HCT116 (cell line): Measurements from ENCODE around the gene HDLBP. TPM values are rescaled to one million over a fixed set of nuclear protein-coding genes. Genes with fewer than 3 reads are reported as not detected.

Source experiments
- ATAC-seq: fragments of 200-7000 bp; cut with Tn5 transposase; 2 replicates; pipeline ENCODE4 v1.9.1; 2020; ENCODE audit warnings: mild to moderate bottlenecking, moderate library complexity
- BruUV-seq: library from RNA; stranded (reverse); fragments of 400-500 nt; replicated peaks from 2 replicates; lab custom pipeline; 2021; lab: Mats Ljungman, UMichigan
- CTCF ChIA-PET: fragments of 300-600 bp; sonication (Branson Sonifier 250); formaldehyde crosslinking; loops from one replicate; lab custom pipeline; 2021; ENCODE audit warnings: antibody characterized with exemption; lab: Charles Lee
- POLR2A ChIA-PET: fragments of 300-600, 350-600 bp; sonication (Branson Sonifier 250); formaldehyde crosslinking; loops from one replicate; lab custom pipeline; 2021; ENCODE audit warnings: antibody characterized with exemption; lab: Charles Lee
- RAD21 ChIA-PET, 2 experiments: fragments of 300-600 bp; sonication (Branson Sonifier 250); formaldehyde crosslinking; loops; one replicate each; lab custom pipeline; 2023; ENCODE audit warnings: low total read pairs in 2 of 2; ENCODE audit not compliant: uncharacterized antibody in 2 of 2, unreplicated experiment in 2 of 2, low non-redundant PET in 1 of 2; lab: Charles Lee
- DNase-seq: peaks from one replicate; pipeline ENCODE4 v3.0.0-alpha.2; 2010; ENCODE audit warnings: low read depth, low spot score
- H2AFZ ChIP-seq: fragments of 200-600 bp; shearing (Covaris generic), sonication (generic); 2 replicates; pipeline ENCODE4 v1.6.1; 2017; ENCODE audit warnings: low read depth, mixed run types, mixed read lengths, antibody characterized with exemption, low read length; ENCODE audit not compliant: poor library complexity, severe bottlenecking
- H3K27ac ChIP-seq: 2 replicates; pipeline ENCODE4 v1.5.1; 2012; ENCODE audit warnings: low read depth, low read length
- H3K27me3 ChIP-seq: fragments of 200-600 bp; sonication (generic); 2 replicates; pipeline ENCODE4 v1.6.1; 2016; ENCODE audit warnings: mixed run types, low read length, mixed read lengths; ENCODE audit not compliant: insufficient read depth
- H3K36me3 ChIP-seq, 2 experiments: fragments of 200-500 bp in 1 of 2; fragments of 200-600 bp in 1 of 2; sonication (Bioruptor generic) in 1 of 2; sonication (generic) in 1 of 2; 2 replicates each; pipeline versions ENCODE4 v1.5.1 to v1.6.1; 2014 to 2016; ENCODE audit warnings: low read length in 2 of 2, inconsistent platforms in 1 of 2, mixed read lengths in 1 of 2, mixed run types in 1 of 2; ENCODE audit not compliant: insufficient read depth in 2 of 2, control insufficient read depth in 1 of 2
- H3K4me1 ChIP-seq, 2 experiments: fragments of 200-600 bp in 1 of 2; sonication (generic) in 1 of 2; 2 replicates each; pipeline versions ENCODE4 v1.5.1 to v1.6.1; 2012 to 2017; ENCODE audit warnings: low read length in 2 of 2, inconsistent platforms in 1 of 2, mild to moderate bottlenecking in 1 of 2, mixed read lengths in 1 of 2, mixed run types in 1 of 2, moderate library complexity in 1 of 2; ENCODE audit not compliant: insufficient read depth in 2 of 2, control insufficient read depth in 1 of 2
- H3K4me2 ChIP-seq: fragments of 200-600 bp; sonication (generic); 2 replicates; pipeline ENCODE4 v1.6.1; 2017; ENCODE audit warnings: mixed run types, low read length, mixed read lengths
- H3K4me3 ChIP-seq, 2 experiments: fragments of 200-600 bp in 1 of 2; sonication (generic) in 1 of 2; replicated peaks in 1 of 2; 2 replicates each; pipeline ENCODE4 v1.5.1; 2011 to 2016; ENCODE audit warnings: low read length in 2 of 2, control low read depth in 1 of 2, low read depth in 1 of 2, mild to moderate bottlenecking in 1 of 2, mixed read lengths in 1 of 2, mixed run types in 1 of 2
- H3K79me2 ChIP-seq: fragments of 200-600 bp; sonication (generic); 2 replicates; pipeline ENCODE4 v1.6.1; 2017; ENCODE audit warnings: mild to moderate bottlenecking, mixed run types, low read length, moderate library complexity, mixed read lengths; ENCODE audit not compliant: insufficient read depth
- H3K9ac ChIP-seq: fragments of 200-600 bp; sonication (generic); 2 replicates; pipeline ENCODE4 v1.6.1; 2016; ENCODE audit warnings: low read length, mixed read lengths
- H3K9me2 ChIP-seq: fragments of 200-600 bp; sonication (generic), shearing (Covaris generic); 2 replicates; pipeline ENCODE4 v1.6.1; 2017; ENCODE audit warnings: mixed run types, mild to moderate bottlenecking, moderate library complexity; ENCODE audit not compliant: insufficient read depth
- H3K9me3 ChIP-seq, 2 experiments: fragments of 200-500 bp in 1 of 2; fragments of 200-600 bp in 1 of 2; sonication (Bioruptor generic) in 1 of 2; sonication (generic) in 1 of 2; 2 replicates each; pipeline ENCODE4 v1.6.1; 2014 to 2017; ENCODE audit warnings: low read length in 2 of 2, mixed read lengths in 2 of 2, inconsistent platforms in 1 of 2, low read depth in 1 of 2, mild to moderate bottlenecking in 1 of 2, mixed run types in 1 of 2, moderate library complexity in 1 of 2; ENCODE audit not compliant: control insufficient read depth in 1 of 2, insufficient read depth in 1 of 2
- H4K20me1 ChIP-seq: fragments of 200-600 bp; sonication (generic), shearing (Covaris generic); 2 replicates; pipeline ENCODE4 v1.6.1; 2017; ENCODE audit warnings: mixed run types, mild to moderate bottlenecking, moderate library complexity; ENCODE audit not compliant: insufficient read depth
- EGR1 ChIP-seq: IDR thresholded peaks from 2 replicates; pipeline ENCODE4 v1.6.1; 2012; ENCODE audit warnings: low read depth
- EZH2phosphoT487 ChIP-seq: fragments of 200-600 bp; IDR thresholded peaks from 2 replicates; pipeline ENCODE4 v1.6.1; 2018; ENCODE audit warnings: antibody characterized with exemption, borderline replicate concordance
- FOSL1 ChIP-seq: IDR thresholded peaks from 2 replicates; pipeline ENCODE4 v1.6.1; 2012; ENCODE audit warnings: low read depth
- POLR2A ChIP-seq: IDR thresholded peaks from 2 replicates; pipeline ENCODE4 v1.7.0; 2011; ENCODE audit warnings: borderline replicate concordance; ENCODE audit not compliant: insufficient read depth, insufficient read length; ENCODE audit errors: extremely low read depth
- POLR2AphosphoS5 ChIP-seq: IDR thresholded peaks from 2 replicates; pipeline ENCODE4 v1.6.1; 2011; ENCODE audit warnings: mild to moderate bottlenecking, low read depth, low read length, moderate library complexity
- SIN3A ChIP-seq: IDR thresholded peaks from 2 replicates; pipeline ENCODE4 v1.6.1; 2012; ENCODE audit warnings: low read depth
- intact Hi-C: fragments of 100-400 bp; cut with micrococcal nuclease; formaldehyde crosslinking; loops from 2 replicates; pipeline ENCODE4 v1.10.0; 2022
- total RNA-seq: library from RNA; stranded (reverse); gene quantifications from one replicate; pipeline ENCODE4 v1.2.1, GENCODE V29; 2021; ENCODE audit not compliant: unreplicated experiment
- TF ChIP-seq, protein P1 (sequence below): IDR thresholded peaks from 2 replicates; pipeline ENCODE4 v1.6.1; 2012

The HDLBP gene
- total RNA-seq, 1 experiment from 2014 or later = 462 TPM

- TF ChIP-seq FOSL1 = no peak; the same call in 1 of the 2 replicates
- TF ChIP-seq EZH2phosphoT487 = no peak
- TF ChIP-seq, protein P1, sequence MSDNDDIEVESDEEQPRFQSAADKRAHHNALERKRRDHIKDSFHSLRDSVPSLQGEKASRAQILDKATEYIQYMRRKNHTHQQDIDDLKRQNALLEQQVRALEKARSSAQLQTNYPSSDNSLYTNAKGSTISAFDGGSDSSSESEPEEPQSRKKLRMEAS = peak; percentile 50; the same call in 1 of the 2 replicates
- TF ChIP-seq POLR2A = no peak
These were observed 583 bp upstream of the HDLBP start, which contains the start of gene SEPTIN2 (continued) for GRCh38 chr2:241315879-241316631.

DNA sequence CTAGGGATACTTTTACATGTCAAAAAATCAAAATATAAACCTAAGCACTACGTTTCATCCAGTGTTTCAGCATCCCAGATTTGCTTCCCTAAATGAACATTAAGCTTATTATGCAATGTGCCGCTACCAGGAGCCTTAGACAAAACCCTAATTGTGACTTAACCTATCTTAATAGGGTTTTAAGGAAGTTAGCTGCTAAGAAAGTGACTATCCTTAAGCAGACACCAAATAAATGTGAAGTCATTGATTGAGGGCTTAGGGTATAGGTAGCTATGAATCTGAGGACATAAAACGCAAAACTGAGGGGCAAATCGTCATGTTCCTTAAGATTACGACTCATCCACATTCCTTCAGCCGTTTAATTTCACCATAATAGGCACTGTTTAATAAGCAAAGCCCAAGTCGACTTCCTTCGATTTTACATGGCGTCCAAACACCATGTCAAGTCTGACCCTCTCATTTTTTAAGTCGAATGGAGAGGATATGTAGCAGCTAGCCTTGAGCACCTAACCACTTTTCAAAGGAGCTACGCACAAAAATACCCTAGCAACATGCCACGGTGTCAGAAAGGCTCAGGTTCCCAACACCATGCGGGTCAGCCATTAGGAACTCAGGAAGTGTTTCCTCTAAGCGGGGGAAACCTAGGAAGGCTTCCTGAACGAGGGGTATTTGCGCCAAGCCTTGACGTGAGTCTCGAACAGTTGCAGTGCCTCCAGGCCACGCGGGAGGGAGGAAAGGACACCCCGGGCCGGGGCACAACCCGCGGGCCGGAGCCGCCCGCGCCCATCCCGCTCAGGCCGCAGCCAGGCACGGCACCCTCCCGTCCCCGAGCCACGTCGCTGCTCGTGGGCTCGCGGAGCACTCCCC, 1.0 kb downstream of the HDLBP start:
- H3K4me3 ChIP-seq = peak overlapping the region; percentile 94 to 98
- no peak overlapping the region for H2AFZ ChIP-seq
- ATAC-seq (peak; percentile 23), DNase-seq (peak; percentile 8)
- RAD21 ChIA-PET = no interaction called here
- no peaks in the 10 kb centered on the region for H3K9me2 ChIP-seq
- POLR2A ChIA-PET = interaction anchor here (0.9 to 1.5 kb wide), 4 partner anchors 8 to 28 kb away, joined by 4 to 13 read pairs (median 5); no protein-coding TSS in a partner anchor
- TSS peak; percentile 45 for BruUV-seq
- TF ChIP-seq SIN3A (peak; percentile 13; the same call in 1 of the 2 replicates), POLR2AphosphoS5 (no peak), EGR1 (no peak), FOSL1 (no peak), EZH2phosphoT487 (no peak)
- no peaks in the 10 kb centered on the region for H3K27me3 ChIP-seq
- H3K27ac ChIP-seq = peak overlapping the region; percentile 85
- no peaks in the 10 kb centered on the region for H3K9me3 ChIP-seq
- H3K4me1 ChIP-seq = peaks cover 15 to 33% of the 10 kb centered on the region in 2 experiments; a peak in 3 of 4 replicates
- CTCF ChIA-PET = interaction anchor here (1.0 kb wide), 1 partner anchor 21 kb away, joined by 4 read pairs; no protein-coding TSS in a partner anchor
- peaks cover 91% of the 10 kb centered on the region for H3K79me2 ChIP-seq
- intact Hi-C loops = loop anchor here (2.0 to 5.0 kb wide), 2 partner anchors 40 to 42 kb away; no protein-coding TSS in a partner anchor
- peaks cover 13% of the 10 kb centered on the region; the same call in 1 of the 2 replicates for H4K20me1 ChIP-seq
- peak overlapping the region; percentile 80 for H3K9ac ChIP-seq
- H3K36me3 ChIP-seq = no peaks in the 10 kb centered on the region; a peak in 1 of 4 replicates
- peak overlapping the region; percentile 79 for H3K4me2 ChIP-seq
